Measurements from ENCODE around the gene NUBP2.
A peak's percentile ranks its signal among the peaks of the same experiment; 100 is the strongest.
"Not testable (repeated sequence)": the region's sequence is repeated elsewhere in the genome, so short reads cannot be mapped to it uniquely, and the experiment has no call there.

The NUBP2 gene

DNA sequence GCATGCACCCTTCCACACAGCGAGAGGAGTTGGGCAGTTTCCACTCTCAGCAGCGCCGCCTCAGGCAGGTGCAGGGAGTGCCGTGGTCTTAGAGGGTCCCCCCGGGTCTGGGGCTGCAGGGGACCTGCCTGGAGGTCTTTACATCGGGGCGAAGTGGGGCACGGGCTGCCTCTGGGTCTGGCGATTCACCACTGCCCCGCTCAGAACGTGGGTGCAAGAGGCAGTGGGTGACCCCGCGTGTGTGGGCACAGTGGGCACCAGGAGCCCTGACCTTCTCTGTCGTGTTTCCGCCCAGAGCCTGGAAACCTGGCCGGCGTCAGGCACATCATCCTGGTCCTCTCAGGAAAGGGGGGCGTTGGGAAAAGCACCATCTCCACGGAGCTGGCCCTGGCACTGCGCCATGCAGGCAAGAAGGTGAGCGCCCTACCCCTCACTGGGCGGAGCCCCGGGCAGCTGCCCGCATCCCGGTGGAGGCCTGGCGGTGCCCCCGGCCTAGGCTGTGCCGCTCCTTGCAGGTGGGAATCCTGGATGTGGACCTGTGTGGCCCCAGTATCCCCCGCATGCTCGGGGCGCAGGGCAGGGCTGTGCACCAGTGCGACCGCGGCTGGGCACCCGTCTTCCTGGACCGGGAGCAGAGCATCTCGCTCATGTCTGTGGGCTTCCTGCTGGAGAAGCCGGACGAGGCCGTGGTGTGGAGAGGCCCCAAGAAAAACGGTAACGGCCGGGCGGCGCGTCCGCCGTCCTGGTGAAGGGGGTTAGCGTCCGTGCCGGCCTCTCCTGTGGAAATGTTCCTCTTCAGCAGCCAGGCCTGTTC is 3.7 kb downstream of the NUBP2 start:
- DNase-seq (ENCODE audit: low spot score) = no peak

DNA sequence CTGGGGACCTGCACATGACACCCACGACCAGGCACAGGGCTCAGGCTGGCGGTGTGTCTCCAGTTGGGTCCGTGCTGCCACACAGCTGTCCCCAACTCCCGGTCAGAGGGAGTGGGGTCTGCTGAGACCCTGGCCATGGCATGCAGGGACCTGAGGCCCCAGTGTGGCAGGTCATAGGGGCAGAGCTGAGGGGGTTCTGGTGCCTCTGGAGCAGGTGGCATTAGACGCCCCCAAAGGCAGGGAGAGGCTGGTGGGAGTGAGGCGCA is 4.2 kb downstream of the NUBP2 start:
- no peak for DNase-seq (ENCODE audit: low spot score)

DNA sequence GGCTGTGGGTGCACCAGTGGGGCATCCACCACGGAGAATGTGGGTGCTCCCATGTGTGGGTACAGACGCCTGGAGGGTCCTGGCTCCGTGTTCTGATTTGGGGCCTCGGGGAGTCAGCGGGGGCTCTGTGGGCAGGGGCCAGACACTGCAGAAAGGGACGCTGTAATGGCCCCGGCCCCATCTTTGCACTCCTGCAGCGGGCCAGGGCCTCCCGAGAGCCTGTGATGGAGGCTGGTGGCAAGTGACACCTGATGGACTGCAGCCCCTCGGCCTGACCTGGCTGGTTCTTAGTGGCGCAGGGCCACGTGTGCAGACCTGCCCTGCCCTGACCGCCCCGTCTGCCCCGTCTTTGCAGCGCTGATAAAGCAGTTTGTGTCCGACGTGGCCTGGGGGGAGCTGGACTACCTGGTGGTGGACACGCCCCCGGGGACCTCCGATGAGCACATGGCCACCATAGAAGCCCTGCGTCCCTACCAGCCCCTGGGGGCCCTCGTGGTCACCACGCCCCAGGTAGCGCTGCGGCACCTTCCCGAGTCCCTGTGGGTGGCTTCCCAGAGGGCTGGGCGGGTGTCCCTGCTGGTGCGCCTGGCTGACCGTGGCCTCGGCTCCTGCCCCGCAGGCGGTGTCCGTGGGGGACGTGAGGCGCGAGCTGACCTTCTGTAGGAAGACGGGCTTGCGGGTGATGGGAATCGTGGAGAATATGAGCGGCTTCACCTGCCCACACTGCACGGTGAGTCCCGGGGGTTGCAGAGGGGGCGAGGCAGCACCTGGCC is 4.7 kb downstream of the NUBP2 start:
- DNase-seq (ENCODE audit: low spot score) = no peak

DNA sequence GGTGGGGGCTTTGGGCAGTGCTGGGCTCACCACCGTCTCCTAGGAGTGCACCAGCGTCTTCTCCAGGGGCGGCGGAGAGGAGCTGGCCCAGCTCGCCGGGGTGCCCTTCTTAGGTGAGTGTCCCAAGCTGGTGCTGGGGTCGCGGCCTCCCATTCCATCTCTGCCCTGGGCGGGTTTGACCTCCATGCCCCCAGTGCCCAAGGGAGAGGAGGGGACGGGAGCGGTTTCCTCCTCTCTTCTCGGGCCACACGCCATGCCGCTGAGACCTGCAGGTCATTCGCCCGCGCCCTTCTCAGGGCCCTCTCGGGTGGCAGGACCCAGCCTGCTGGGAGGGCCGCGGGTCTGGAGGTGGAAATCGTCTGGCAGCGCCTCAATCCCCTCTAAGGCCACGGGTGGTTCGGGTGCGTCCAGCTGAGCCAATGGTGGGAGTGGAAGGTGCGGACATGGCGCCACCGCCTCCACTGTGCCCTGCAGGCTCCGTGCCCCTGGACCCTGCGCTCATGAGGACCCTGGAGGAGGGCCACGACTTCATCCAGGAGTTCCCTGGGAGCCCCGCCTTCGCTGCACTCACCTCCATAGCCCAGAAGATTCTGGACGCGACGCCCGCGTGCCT is 5.4 kb downstream of the NUBP2 start:
- DNase-seq (ENCODE audit: low spot score) = no peak

DNA sequence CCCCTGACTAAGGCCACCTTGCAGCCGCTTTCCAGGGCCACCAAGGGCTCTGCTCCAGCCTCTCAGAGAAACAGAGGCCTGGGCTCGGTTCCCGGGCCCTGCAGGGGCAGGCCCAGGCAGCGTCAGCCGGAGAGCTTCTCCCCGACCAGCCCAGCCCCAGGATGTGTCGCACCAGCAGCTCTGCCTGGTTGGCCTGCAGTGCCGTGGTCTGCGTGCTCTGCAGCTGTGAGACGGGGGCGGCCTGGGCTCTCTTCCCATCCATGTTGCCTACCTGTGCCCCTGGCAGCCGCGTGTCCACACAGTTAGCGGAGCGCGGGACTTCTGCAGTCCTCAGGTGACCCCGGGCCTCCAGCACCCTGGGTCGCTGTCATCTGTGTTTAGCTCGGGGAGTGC is 5.9 kb downstream of the NUBP2 start:
- no peak for DNase-seq (ENCODE audit: low spot score)

DNA sequence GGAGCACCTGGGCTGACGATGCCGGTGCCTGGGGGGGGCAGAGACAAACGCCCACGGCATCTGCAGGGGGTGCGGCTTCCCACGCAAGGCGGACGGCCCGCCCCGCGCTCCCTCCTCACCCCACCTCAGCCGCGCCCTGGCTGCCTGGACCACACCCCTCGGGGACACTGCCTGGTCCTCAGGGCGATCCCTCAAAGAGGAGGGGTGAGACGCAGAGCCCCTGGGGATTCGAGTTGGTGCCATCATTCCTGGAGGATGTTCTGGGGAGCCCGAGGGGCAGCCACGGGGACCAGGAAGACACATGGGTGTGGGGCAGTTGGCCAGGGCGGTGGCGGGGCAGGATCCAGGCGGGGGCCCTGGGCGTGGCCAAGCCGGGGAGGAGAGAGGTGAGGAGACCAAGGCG is 6.9 kb downstream of the NUBP2 start:
- no peak for DNase-seq (ENCODE audit: low spot score)

DNA sequence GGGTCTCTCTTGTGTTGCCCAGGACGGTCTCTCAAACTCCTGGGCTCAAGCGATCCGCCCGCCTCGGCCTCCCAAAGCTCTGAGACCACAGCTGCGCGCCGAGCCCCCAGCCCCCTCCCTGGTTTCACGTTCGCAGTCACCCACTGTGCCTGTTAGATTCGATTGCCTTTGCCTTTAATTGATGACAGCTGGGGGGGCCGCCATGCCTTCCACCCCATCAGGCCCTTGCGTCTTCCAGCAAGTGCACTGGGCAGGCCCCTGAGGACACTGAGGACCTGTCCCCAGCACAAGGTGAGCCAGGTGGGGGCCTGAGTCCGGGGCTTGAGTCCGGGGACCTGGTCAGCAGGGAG is 7.5 kb downstream of the NUBP2 start:
- no peak for DNase-seq (ENCODE audit: low spot score)

DNA sequence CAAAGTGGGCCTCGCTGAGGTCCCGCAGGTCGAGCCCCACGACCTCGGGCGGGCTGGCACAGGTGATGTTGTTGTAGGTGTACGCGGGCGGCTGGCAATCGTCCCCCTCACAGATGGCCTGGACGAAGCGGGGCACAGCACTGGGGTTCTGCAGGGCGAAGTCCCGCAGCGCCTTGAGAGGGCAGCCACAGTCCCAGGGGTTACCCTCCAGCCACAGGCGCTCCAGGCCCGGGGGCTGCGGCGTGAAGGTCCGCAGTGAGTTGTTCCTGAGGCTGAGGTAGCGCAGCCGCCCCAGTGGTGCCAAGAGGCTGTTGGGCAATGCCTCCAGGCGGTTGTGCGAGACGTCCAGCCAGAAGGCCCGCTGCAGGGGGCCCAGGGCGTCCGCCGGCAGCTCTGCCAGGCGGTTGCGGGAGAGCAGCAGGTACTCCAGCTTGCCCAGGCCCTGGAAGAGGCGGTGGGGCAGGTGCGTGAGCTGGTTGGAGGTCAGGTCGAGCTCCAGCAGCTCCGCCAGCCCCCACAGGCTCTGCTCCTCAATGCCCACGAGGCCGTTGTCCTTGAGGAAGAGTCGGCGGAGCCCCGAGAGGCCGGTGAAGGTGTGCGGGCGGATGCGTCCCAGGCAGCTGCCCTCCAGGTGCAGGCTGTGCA is 8.0 kb downstream of the NUBP2 start:
- DNase-seq (ENCODE audit: low spot score) = no peak

DNA sequence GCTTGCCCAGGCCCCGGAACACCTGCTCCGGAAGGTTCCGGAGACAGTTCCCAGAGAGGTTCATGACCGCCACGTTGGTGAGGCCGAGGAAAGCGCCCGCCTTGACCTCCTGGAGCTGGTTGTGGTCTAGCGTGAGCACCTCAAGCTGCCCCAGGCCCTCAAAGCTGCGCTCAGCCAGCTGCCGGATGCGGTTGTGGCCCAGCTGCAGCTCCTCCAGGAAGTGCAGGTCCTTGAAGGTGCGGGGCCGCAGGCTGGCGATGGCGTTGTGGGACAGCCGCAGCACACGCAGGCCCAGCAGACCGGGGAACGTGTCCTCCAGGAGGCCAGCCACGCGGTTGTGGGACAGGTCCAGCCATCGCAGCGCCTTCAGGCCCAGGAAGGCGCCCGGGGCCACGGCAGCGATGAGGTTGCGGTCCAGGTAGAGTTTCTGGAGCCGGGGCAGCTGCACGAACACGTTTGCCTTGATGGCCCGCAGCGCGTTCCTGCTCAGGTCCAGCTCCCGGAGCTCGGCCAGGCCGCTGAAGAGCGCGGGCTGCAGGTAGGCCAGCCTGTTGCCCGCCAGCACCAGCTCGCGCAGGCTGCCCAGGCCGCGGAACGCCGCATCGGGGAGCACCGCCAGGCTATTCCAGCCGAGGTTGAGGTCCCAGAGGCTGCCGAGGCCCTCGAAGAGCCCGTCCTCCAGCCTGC is 8.6 kb downstream of the NUBP2 start:
- DNase-seq (ENCODE audit: low spot score) = no peak

DNA sequence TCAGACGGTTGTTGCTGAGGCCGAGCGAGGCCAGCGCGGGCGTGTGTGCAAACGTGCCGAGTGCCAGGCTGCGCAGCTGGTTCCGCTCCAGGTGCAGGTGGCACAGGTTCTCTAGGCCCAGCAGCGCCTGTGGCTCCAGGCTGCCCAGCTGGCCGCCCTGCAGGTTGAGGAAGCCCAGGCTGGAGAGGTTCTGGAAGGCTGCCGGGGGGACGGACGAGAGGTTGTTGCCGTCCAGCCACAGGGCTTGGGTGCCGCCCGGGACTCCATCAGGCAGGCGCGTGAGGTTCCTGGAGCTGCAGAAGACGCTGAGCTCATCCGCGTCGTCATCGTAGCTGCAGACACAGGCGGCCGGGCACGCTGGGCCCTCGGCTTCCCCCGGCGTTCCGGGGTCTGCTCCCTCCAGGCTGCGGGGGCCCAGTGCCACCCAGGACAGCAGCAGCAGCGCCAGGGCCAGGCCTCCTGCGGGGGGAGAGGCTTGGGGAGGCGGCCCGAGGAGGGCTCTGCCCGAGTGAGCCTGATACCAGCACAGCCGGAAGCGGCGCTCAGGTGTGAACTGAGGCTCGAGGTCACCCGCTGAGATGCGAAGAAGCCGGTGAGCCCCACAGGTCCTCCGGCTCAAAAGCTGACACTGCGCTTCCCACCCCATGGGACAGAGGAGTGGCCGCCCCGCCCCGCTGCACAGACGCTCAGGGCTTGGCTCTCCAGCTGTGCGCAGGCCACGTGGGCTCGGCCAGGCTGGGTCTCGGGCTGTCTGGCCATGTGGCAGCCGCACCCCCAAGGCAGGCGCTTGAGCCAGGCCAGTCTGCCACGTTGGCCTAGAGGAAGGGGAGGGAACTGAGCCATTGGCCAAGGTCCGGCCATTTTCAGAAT is 9.4 kb downstream of the NUBP2 start:
- no peak for DNase-seq (ENCODE audit: low spot score)

DNA sequence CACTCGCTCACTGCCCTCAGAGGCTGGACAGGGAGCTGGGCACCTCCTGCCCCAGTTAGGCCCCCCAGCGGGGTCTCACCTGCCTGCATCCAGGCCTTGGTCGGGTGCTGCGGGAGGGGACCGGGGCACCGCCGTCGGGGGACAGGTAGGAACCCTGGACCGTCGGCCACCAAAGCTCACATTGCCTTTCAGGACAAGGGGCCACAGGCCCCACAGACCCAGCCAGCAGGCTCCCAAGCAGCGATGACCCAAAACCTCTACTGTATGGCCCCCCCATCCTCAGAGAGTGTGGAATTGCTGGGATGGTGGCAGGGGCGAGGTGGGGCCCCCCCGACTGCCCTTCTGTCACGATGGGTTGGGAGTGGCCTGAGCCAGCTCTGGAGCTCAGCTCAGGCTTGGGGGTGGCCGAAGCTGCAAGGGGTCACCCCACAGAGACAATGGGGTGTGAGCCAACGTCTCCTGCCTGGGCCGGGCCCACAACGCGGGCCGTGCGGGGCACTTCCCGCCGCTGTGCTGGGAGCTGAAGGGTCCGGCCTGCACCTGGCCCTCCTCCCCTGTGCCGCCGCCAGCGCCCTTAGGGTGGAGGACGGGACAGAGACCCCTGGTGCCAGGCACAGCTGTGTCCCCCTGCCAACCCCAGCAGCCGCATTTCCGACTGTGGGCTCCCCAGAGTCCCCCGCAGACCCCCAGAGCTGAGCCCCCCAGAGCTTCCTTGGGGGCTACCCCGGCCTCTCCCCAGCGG is 10.2 kb downstream of the NUBP2 start:
- DNase-seq (ENCODE audit: low spot score) = no peak

DNA sequence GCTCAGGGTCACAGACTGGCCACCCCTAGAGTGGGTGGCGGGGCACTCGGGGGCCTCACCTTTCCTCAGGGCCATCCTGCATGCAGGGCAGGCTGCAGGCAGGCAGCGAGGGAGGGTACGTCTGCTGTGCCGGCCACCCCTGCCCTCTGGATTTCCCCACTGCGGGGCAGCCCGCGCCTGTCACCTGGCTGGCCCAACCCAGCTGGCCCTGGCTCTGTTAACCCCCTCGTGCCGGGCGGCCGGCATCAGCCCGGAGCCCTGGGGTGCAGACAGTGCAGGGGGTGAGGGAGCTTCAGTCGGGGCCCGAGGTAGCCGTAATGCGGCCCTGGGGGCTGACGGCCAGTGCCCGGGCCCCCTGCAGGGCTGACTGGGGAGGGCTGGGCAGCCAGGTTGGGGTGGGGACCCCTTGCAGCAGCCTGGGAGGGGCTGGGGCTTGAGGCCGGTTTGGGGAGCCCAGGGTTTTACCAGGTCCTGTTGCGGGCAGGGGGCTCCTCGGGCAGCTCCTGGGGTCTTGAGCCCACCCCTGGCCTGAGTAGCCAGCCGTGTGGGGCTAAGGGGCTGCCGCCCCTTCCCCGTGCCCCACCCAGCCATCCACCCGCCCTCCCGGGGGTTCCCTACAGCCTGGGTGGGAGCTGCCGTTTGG is 10.9 kb downstream of the NUBP2 start, which contains the start of gene IGFALS:
TSS of gene IGFALS (minus strand) at position 128 of the 643 bp plus-strand sequence. CDS start at position 75, 53 bp downstream.
- DNase-seq (ENCODE audit: low spot score) = no peak

DNA sequence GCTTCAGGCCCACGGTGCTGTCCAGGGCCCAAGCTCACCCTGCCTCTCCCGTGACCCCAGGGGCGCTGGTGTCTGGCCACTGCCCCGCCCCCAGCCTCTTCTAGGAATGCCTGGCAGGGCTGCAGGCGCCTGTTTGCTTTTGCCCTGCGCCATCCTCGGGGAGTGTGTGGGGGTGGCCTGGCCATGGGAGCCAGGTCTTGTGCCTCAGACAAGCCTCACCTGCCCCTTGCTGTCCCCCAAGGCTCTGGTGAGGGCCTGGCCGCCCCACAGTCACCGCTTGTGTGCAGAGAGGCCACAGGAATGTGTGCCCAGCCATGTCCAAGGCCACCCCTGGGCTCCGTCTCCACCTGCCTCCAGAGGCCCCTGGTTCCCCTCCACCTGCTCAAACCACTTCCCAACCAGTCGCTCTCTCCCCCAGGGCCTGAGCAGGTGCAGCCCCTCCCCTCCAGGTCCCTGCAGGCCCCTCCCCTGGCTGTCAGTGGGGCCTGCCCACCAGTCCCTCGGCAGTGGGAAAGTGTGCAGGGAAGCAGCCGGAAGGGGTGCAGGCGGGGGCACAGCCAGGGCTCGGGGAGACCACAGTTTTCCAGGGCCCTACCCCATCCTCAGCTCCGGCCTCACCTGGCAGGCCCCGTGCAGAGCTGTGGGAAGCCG is 11.6 kb downstream of the NUBP2 start:
- DNase-seq (ENCODE audit: low spot score) = no peak

DNA sequence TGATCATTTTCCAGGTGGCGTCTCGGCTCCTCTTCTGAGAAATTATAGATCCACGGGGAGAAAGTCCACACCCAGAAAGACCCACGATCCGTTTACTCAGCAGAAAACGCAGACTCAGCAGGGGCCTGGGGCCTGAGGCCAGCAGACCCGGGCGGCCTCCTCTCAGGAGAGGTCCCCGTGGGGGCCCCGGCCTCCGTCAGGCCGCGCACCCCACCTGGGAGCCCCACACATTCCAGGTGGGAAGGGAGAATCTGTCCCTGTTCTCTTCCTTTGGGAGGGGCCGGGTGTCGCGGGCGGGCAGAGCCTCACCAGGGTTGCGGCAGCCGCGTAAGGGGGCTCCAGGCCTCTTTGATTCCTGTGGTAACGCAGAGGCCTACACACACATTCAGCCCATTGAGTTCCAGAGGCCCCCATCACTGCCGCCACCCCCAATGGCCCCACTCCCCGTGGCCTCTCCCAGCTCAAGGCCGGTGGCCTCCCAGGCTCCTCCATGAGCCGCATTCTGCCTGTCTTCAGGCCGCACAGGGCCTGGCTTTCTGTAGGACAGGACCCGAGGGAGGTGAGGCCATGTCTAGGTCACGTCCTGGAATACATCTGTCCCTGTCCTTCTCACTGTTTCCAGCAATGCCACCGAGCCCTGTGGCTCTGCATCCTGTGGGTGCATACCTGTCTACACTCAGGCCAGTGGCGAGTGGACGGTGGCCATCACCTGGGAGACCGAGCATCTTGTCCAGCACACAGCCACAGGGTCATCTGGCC is 12.3 kb downstream of the NUBP2 start:
- DNase-seq (ENCODE audit: low spot score) = no peak

DNA sequence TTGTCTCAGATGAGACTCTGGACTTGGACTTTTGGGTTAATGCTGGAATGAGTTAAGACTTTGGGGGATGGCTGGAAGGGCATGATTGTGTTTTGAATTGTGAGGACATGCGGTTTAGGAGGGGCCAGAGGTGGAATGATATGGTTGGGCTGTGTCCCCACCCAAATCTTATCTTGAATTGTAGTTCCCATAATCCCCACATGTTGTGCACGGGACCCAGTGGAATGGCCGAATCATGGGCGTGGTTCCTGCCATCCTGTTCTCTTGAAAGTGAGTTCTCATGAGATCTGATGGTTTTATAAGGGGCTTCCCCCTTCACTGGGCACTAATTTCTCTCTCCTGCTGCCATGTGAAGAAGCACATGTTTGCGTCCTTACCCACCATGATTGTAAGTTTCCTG is 16.5 kb downstream of the NUBP2 start:
- DNase-seq (ENCODE audit: low spot score) = not testable (repeated sequence)

DNA sequence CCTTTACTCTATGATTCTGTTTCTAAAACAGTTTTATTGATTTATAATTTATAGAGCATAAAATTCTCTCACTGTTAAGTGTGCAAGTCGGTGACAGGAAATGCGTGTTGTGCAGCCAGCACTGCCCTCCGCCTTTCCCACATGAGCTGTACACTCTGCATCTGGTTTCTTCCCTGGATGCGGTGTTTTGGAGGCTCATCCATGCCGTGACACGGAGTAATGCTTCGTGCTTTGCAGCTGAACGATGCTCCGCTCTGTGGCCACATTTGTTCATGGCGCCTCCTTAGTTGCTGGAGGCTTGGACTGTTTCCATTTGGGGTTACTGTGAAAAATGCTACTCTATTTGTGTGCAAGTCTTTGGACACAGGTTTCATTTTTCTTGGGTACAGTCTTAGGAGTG is 17.9 kb downstream of the NUBP2 start:
- peak; percentile 61 for DNase-seq (ENCODE audit: low spot score)

DNA sequence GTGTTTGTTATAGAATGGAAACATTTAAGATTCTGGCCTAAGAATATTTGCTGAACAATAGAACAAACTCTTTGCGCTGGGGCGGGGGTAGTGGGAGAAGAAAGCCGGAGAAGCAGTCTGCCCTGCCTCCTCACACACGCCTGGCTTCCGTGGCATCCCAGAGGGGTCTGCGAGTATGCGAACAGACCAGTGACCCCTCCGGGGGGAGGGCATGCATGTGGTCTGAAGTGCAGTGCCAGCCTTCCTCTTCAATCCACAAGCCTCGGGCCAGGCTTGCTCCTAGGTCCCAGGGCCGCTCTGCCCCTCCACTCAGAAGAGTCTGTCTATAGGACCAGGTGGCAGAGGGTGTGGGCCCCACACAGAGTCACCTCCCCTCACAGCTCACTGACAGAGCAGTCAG is 24.9 kb downstream of the NUBP2 start:
- no peak for DNase-seq (ENCODE audit: low spot score)

DNA sequence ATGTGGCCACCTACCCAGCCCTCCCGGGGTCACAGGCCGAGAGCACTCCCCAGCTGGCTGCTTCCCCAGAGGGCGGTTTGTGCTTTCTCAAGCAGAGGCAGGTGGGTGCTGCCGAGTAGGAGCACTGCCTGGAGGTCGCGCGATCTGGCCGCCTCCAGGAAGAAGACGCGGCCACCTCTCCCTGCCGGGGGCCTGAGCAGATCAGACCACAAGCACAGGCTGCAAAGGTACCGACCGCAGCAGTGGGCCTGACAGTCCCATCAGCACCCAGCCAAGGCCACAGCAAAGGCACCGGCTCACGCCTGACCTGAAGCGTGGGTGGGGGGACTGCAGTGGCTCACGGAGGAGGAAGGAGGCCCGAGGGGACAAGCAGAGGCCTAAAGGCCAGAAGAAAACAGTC is 25.9 kb downstream of the NUBP2 start:
- DNase-seq (ENCODE audit: low spot score) = no peak

DNA sequence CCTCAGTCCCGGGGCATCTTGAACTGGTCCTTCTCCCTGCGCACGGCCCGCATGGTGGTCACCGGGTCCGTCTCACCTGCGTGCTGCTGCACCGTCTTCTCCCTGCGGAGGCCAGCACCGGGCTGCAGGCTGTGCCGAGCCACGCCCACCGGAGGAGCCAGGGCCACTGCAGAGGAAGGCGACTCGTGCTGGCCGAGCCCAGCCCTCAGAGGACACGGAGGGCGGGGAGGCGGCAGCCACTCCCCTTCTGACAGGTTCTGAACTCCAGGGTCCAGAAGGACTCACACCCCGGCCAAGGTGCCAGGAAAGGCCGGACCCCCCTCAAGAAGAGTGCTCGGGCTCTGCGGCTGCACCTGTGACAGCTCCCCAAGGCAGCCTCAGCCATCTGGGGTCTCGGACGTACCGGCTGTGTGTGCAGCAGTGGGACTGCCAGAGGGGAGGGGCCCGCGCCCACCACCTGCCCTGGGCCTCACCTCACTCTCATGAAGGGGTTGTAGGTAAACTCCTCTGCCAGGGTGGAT is 26.6 kb downstream of the NUBP2 start:
- no peak for DNase-seq (ENCODE audit: low spot score)

Data from GM03348 (cell line).